HCT116 (cell line): ENCODE results near the gene CLDN5. TPM values are rescaled to one million over a fixed set of nuclear protein-coding genes. Genes with fewer than 3 reads are reported as not detected.

Experiments used
- ATAC-seq: fragments of 200-7000 bp; cut with Tn5 transposase; 2 replicates; pipeline ENCODE4 v1.9.1; 2020; ENCODE audit warnings: mild to moderate bottlenecking, moderate library complexity
- BruUV-seq: library from RNA; stranded (reverse); fragments of 400-500 nt; replicated peaks from 2 replicates; lab custom pipeline; 2021; lab: Mats Ljungman, UMichigan
- CTCF ChIA-PET: fragments of 300-600 bp; sonication (Branson Sonifier 250); formaldehyde crosslinking; loops from one replicate; lab custom pipeline; 2021; ENCODE audit warnings: antibody characterized with exemption; lab: Charles Lee
- POLR2A ChIA-PET: fragments of 300-600, 350-600 bp; sonication (Branson Sonifier 250); formaldehyde crosslinking; loops from one replicate; lab custom pipeline; 2021; ENCODE audit warnings: antibody characterized with exemption; lab: Charles Lee
- RAD21 ChIA-PET, 2 experiments: fragments of 300-600 bp; sonication (Branson Sonifier 250); formaldehyde crosslinking; loops; one replicate each; lab custom pipeline; 2023; ENCODE audit warnings: low total read pairs in 2 of 2; ENCODE audit not compliant: uncharacterized antibody in 2 of 2, unreplicated experiment in 2 of 2, low non-redundant PET in 1 of 2; lab: Charles Lee
- DNase-seq: peaks from one replicate; pipeline ENCODE4 v3.0.0-alpha.2; 2010; ENCODE audit warnings: low read depth, low spot score
- H2AFZ ChIP-seq: fragments of 200-600 bp; shearing (Covaris generic), sonication (generic); 2 replicates; pipeline ENCODE4 v1.6.1; 2017; ENCODE audit warnings: low read depth, mixed run types, mixed read lengths, antibody characterized with exemption, low read length; ENCODE audit not compliant: poor library complexity, severe bottlenecking
- H3K27ac ChIP-seq: 2 replicates; pipeline ENCODE4 v1.5.1; 2012; ENCODE audit warnings: low read depth, low read length
- H3K27me3 ChIP-seq: fragments of 200-600 bp; sonication (generic); 2 replicates; pipeline ENCODE4 v1.6.1; 2016; ENCODE audit warnings: mixed run types, low read length, mixed read lengths; ENCODE audit not compliant: insufficient read depth
- H3K36me3 ChIP-seq, 2 experiments: fragments of 200-500 bp in 1 of 2; fragments of 200-600 bp in 1 of 2; sonication (Bioruptor generic) in 1 of 2; sonication (generic) in 1 of 2; 2 replicates each; pipeline versions ENCODE4 v1.5.1 to v1.6.1; 2014 to 2016; ENCODE audit warnings: low read length in 2 of 2, inconsistent platforms in 1 of 2, mixed read lengths in 1 of 2, mixed run types in 1 of 2; ENCODE audit not compliant: insufficient read depth in 2 of 2, control insufficient read depth in 1 of 2
- H3K4me1 ChIP-seq, 2 experiments: fragments of 200-600 bp in 1 of 2; sonication (generic) in 1 of 2; 2 replicates each; pipeline versions ENCODE4 v1.5.1 to v1.6.1; 2012 to 2017; ENCODE audit warnings: low read length in 2 of 2, inconsistent platforms in 1 of 2, mild to moderate bottlenecking in 1 of 2, mixed read lengths in 1 of 2, mixed run types in 1 of 2, moderate library complexity in 1 of 2; ENCODE audit not compliant: insufficient read depth in 2 of 2, control insufficient read depth in 1 of 2
- H3K4me2 ChIP-seq: fragments of 200-600 bp; sonication (generic); 2 replicates; pipeline ENCODE4 v1.6.1; 2017; ENCODE audit warnings: mixed run types, low read length, mixed read lengths
- H3K4me3 ChIP-seq, 2 experiments: fragments of 200-600 bp in 1 of 2; sonication (generic) in 1 of 2; replicated peaks in 1 of 2; 2 replicates each; pipeline ENCODE4 v1.5.1; 2011 to 2016; ENCODE audit warnings: low read length in 2 of 2, control low read depth in 1 of 2, low read depth in 1 of 2, mild to moderate bottlenecking in 1 of 2, mixed read lengths in 1 of 2, mixed run types in 1 of 2
- H3K79me2 ChIP-seq: fragments of 200-600 bp; sonication (generic); 2 replicates; pipeline ENCODE4 v1.6.1; 2017; ENCODE audit warnings: mild to moderate bottlenecking, mixed run types, low read length, moderate library complexity, mixed read lengths; ENCODE audit not compliant: insufficient read depth
- H3K9ac ChIP-seq: fragments of 200-600 bp; sonication (generic); 2 replicates; pipeline ENCODE4 v1.6.1; 2016; ENCODE audit warnings: low read length, mixed read lengths
- H3K9me2 ChIP-seq: fragments of 200-600 bp; sonication (generic), shearing (Covaris generic); 2 replicates; pipeline ENCODE4 v1.6.1; 2017; ENCODE audit warnings: mixed run types, mild to moderate bottlenecking, moderate library complexity; ENCODE audit not compliant: insufficient read depth
- H3K9me3 ChIP-seq, 2 experiments: fragments of 200-500 bp in 1 of 2; fragments of 200-600 bp in 1 of 2; sonication (Bioruptor generic) in 1 of 2; sonication (generic) in 1 of 2; 2 replicates each; pipeline ENCODE4 v1.6.1; 2014 to 2017; ENCODE audit warnings: low read length in 2 of 2, mixed read lengths in 2 of 2, inconsistent platforms in 1 of 2, low read depth in 1 of 2, mild to moderate bottlenecking in 1 of 2, mixed run types in 1 of 2, moderate library complexity in 1 of 2; ENCODE audit not compliant: control insufficient read depth in 1 of 2, insufficient read depth in 1 of 2
- H4K20me1 ChIP-seq: fragments of 200-600 bp; sonication (generic), shearing (Covaris generic); 2 replicates; pipeline ENCODE4 v1.6.1; 2017; ENCODE audit warnings: mixed run types, mild to moderate bottlenecking, moderate library complexity; ENCODE audit not compliant: insufficient read depth
- CBX3 ChIP-seq: IDR thresholded peaks from 2 replicates; pipeline ENCODE4 v1.6.1; 2012; ENCODE audit warnings: low read depth
- EZH2 ChIP-seq: fragments of 200-600 bp; sonication (generic); IDR thresholded peaks from 2 replicates; pipeline ENCODE4 v1.6.1; 2017; ENCODE audit warnings: antibody characterized with exemption, mixed run types
- FOSL1 ChIP-seq: IDR thresholded peaks from 2 replicates; pipeline ENCODE4 v1.6.1; 2012; ENCODE audit warnings: low read depth
- JUND ChIP-seq: IDR thresholded peaks from 2 replicates; pipeline ENCODE4 v1.6.1; 2012
- MAX ChIP-seq: IDR thresholded peaks from 2 replicates; pipeline ENCODE4 v1.6.1; 2012
- POLR2A ChIP-seq: IDR thresholded peaks from 2 replicates; pipeline ENCODE4 v1.7.0; 2011; ENCODE audit warnings: borderline replicate concordance; ENCODE audit not compliant: insufficient read depth, insufficient read length; ENCODE audit errors: extremely low read depth
- POLR2AphosphoS5 ChIP-seq: IDR thresholded peaks from 2 replicates; pipeline ENCODE4 v1.6.1; 2011; ENCODE audit warnings: mild to moderate bottlenecking, low read depth, low read length, moderate library complexity
- RAD21 ChIP-seq: IDR thresholded peaks from 2 replicates; pipeline ENCODE4 v1.6.1; 2012; ENCODE audit warnings: low read depth, mild to moderate bottlenecking
- SIN3A ChIP-seq: IDR thresholded peaks from 2 replicates; pipeline ENCODE4 v1.6.1; 2012; ENCODE audit warnings: low read depth
- SP1 ChIP-seq: IDR thresholded peaks from 2 replicates; pipeline ENCODE4 v1.6.1; 2012; ENCODE audit warnings: low read depth
- SRF ChIP-seq: IDR thresholded peaks from 2 replicates; pipeline ENCODE4 v1.6.1; 2012; ENCODE audit warnings: low read depth
- TCF7L2 ChIP-seq: IDR thresholded peaks from 2 replicates; pipeline ENCODE4 v1.7.0; 2011; ENCODE audit warnings: borderline replicate concordance, inconsistent platforms; ENCODE audit not compliant: insufficient read depth, insufficient read length; ENCODE audit errors: extremely low read depth
- ZFX ChIP-seq: fragments of 450-650 bp; IDR thresholded peaks from 2 replicates; pipeline ENCODE4 v1.6.1; 2017
- ZNF274 ChIP-seq: fragments of 200-500 bp; sonication (Bioruptor generic); IDR thresholded peaks from 2 replicates; pipeline ENCODE4 v1.6.1; 2014; ENCODE audit warnings: mild to moderate bottlenecking, low read depth, low read length, inconsistent platforms
- intact Hi-C: fragments of 100-400 bp; cut with micrococcal nuclease; formaldehyde crosslinking; loops from 2 replicates; pipeline ENCODE4 v1.10.0; 2022
- total RNA-seq: library from RNA; stranded (reverse); gene quantifications from one replicate; pipeline ENCODE4 v1.2.1, GENCODE V29; 2021; ENCODE audit not compliant: unreplicated experiment

Gene CLDN5
- total RNA-seq, 1 experiment from 2014 or later = 0.32 TPM

DNA sequence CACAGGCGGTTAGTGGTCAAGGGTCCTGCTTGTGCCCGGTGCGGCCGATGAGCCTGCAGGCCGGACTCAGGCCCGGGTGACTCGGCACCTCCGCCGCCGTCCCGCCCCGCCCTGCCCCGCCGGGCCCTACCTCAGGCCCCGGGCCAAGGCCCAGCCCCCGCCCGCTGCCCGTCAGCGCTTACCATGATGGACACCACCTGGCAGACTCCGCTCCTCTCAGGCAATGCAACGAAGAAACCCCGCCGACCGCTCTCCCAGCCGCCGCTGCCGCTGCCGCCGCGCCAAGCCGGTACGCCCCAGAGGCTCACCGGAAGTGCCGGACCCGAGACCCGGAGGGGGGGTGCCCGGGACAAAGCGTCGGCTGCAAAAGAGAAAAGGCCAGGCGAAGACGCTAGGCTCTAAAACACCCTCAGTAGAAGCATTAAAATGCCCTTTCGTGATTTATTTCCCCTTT, 45.3 kb downstream of the CLDN5 start, which contains the start of gene UFD1:
TSS of gene UFD1 (minus strand) at position 293 of the 454 bp plus-strand sequence. CDS start at position 185, 108 bp downstream.
- Histone ChIP-seq H3K79me2 (peaks cover 81% of the 10 kb centered on the region), H4K20me1 (peaks cover 6% of the 10 kb centered on the region; the same call in 1 of the 2 replicates), H3K27ac (peak within 1 kb of the TSS; percentile 86), H2AFZ (peak within 1 kb of the TSS; percentile 47), H3K9me2 (no peaks in the 10 kb centered on the region), H3K4me3 (peak within 1 kb of the TSS; percentile 80 to 91), H3K9ac (peak within 1 kb of the TSS; percentile 93), H3K9me3 (no peaks in the 10 kb centered on the region), H3K36me3 (peaks cover 10 to 31% of the 10 kb centered on the region in 2 experiments), H3K27me3 (no peaks in the 10 kb centered on the region), H3K4me1 (peaks cover 14 to 23% of the 10 kb centered on the region in 2 experiments; a peak in 3 of 4 replicates), H3K4me2 (peak within 1 kb of the TSS; percentile 81)
- ChIA-PET RAD21 (interaction anchor here in 1 of 2 experiments (0.9 kb wide), 1 partner anchor 334 kb away, joined by 3 read pairs; the partner anchor contains the start of gene ESS2), CTCF (interaction anchor here (1.0 to 2.6 kb wide), 4 partner anchors 11 to 300 kb away, joined by 4 to 11 read pairs (median 6); partner anchors contain the start of gene SLC25A1), POLR2A (interaction anchor here (0.7 to 1.6 kb wide), 4 partner anchors 10 to 151 kb away, joined by 3 to 6 read pairs (median 3); no protein-coding TSS in a partner anchor)
- TF ChIP-seq SIN3A (peak; percentile 58; the same call in 1 of the 2 replicates), SRF (no peak), ZNF274 (no peak), POLR2A (no peak), POLR2AphosphoS5 (peak; percentile 64), SP1 (peak; percentile 65; the same call in 1 of the 2 replicates), JUND (peak; percentile 47; the same call in 1 of the 2 replicates), EZH2 (no peak), CBX3 (no peak), ZFX (peak; percentile 82), TCF7L2 (peak; percentile 39), FOSL1 (no peak), RAD21 (no peak), MAX (peak; percentile 61)
- BruUV-seq = no TSS peak
- DNase-seq = no peak
- intact Hi-C loops = loop anchor here (1.0 to 10.0 kb wide), 5 partner anchors 47 to 357 kb away; partner anchors contain the start of genes DGCR2, ESS2 and MRPL40
- peak; percentile 69 for ATAC-seq
